Breast epithelium (tissue), 4 donors: ENCODE measurements around the gene ITGB6. TPM values are rescaled to one million over a fixed set of nuclear protein-coding genes. Genes with fewer than 3 reads are reported as not detected.

Experiments
- DNase-seq, 2 donors: peaks; one replicate each; pipeline ENCODE4 v3.0.0-alpha.2; 2019; ENCODE audit warnings: low spot score in 2 of 2
- H3K27ac ChIP-seq, 2 donors: fragments of 200-600 bp; sonication (generic) in 1 of 2; one replicate each; pipeline ENCODE4 v1.5.1; 2016 to 2019; ENCODE audit warnings: mild to moderate bottlenecking in 1 of 2
- H3K27me3 ChIP-seq, 2 donors: fragments of 200-600 bp; sonication (generic) in 1 of 2; one replicate each; pipeline versions ENCODE4 v1.5.1 to v1.6.0; 2017 to 2019; ENCODE audit warnings: control low read depth in 1 of 2, mild to moderate bottlenecking in 1 of 2
- H3K36me3 ChIP-seq: fragments of 200-600 bp; one replicate; pipeline ENCODE4 v1.5.1; 2019
- H3K4me1 ChIP-seq, 2 donors: fragments of 200-600 bp; sonication (generic); one replicate each; pipeline ENCODE4 v1.5.1; 2016 to 2019; ENCODE audit warnings: control low read depth in 1 of 2
- H3K4me3 ChIP-seq, 3 donors: fragments of 200-600 bp; sonication (generic); 1 replicate in 2 of 3; 2 replicates in 1 of 3; pipeline ENCODE4 v1.5.1; 2016 to 2019; ENCODE audit warnings: mild to moderate bottlenecking in 3 of 3, moderate library complexity in 2 of 3
- H3K9me3 ChIP-seq, 2 donors: fragments of 200-600 bp; sonication (generic) in 1 of 2; one replicate each; pipeline ENCODE4 v1.5.1; 2016 to 2019; ENCODE audit warnings: control low read depth in 1 of 2
- POLR2A ChIP-seq: fragments of 450-650 bp; IDR thresholded peaks from one replicate; pipeline ENCODE4 v1.6.1; 2016; ENCODE audit warnings: antibody characterized with exemption, mild to moderate bottlenecking, moderate library complexity
- POLR2AphosphoS5 ChIP-seq, 3 donors: sonication (generic); formaldehyde crosslinking; IDR thresholded peaks; one replicate each; pipeline ENCODE4 v1.6.1; 2017; ENCODE audit warnings: antibody characterized with exemption in 3 of 3
- intact Hi-C: fragments of 100-400 bp; cut with DNase I; formaldehyde crosslinking; loops from one replicate; pipeline ENCODE4 v1.15.1; 2023; ENCODE audit warnings: low total_unique reads
- total RNA-seq, 3 donors: library from RNA; depleted of rRNA; stranded (reverse); fragments of >200 nt; gene quantifications; one replicate each; pipeline ENCODE4 v1.1.0, GENCODE V29; 2016
- TF ChIP-seq, protein P1 (sequence below), 3 donors: fragments of 450-650 bp; IDR thresholded peaks; one replicate each; pipeline ENCODE4 v1.5.1; 2016 to 2017; ENCODE audit warnings: antibody characterized with exemption in 3 of 3, mild to moderate bottlenecking in 3 of 3, moderate library complexity in 3 of 3

ITGB6 gene
- total RNA-seq, 3 donors from 2014 or later, result 0.16 to 46.1 (median 16.7) TPM

GRCh38 chr2:160050147-160050546, 149.9 kb downstream of the ITGB6 start:
- DNase-seq, result no peak
- Histone ChIP-seq H3K27ac (no peak overlapping the region), H3K36me3 (no peaks in the 10 kb centered on the region), H3K27me3 (no peaks in the 10 kb centered on the region), H3K4me3 (no peak overlapping the region), H3K4me1 (no peaks in the 10 kb centered on the region), H3K9me3 (no peaks in the 10 kb centered on the region)
- intact Hi-C loops, result no loop called here
- TF ChIP-seq POLR2AphosphoS5 (IDR thresholded peaks at IDR 0.05) (no peak), POLR2A (no peak)
- TF ChIP-seq, protein P1, sequence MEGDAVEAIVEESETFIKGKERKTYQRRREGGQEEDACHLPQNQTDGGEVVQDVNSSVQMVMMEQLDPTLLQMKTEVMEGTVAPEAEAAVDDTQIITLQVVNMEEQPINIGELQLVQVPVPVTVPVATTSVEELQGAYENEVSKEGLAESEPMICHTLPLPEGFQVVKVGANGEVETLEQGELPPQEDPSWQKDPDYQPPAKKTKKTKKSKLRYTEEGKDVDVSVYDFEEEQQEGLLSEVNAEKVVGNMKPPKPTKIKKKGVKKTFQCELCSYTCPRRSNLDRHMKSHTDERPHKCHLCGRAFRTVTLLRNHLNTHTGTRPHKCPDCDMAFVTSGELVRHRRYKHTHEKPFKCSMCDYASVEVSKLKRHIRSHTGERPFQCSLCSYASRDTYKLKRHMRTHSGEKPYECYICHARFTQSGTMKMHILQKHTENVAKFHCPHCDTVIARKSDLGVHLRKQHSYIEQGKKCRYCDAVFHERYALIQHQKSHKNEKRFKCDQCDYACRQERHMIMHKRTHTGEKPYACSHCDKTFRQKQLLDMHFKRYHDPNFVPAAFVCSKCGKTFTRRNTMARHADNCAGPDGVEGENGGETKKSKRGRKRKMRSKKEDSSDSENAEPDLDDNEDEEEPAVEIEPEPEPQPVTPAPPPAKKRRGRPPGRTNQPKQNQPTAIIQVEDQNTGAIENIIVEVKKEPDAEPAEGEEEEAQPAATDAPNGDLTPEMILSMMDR (IDR thresholded peaks at IDR 0.05), result no peak

Other genes starting within 250 kb of the ITGB6 start
- 10 to 100 TPM; 12.5 to 49.9 (median 27.9) TPM for gene PLA2R1, start 137.7 kb downstream of the ITGB6 start, total RNA-seq